ENCODE measurements around the gene SGK1.

Gene SGK1

GRCh38 chr6:134123666-134124208, 194.2 kb downstream of the SGK1 start:
- no peak for DNase-seq (ENCODE audit: low read depth)

- DNase-seq (ENCODE audit: low read depth), result no peak
These were observed 195.1 kb downstream of the SGK1 start for GRCh38 chr6:134122775-134123174.

GRCh38 chr6:134119486-134119885, 198.4 kb downstream of the SGK1 start:
- DNase-seq (ENCODE audit: low read depth), result no peak
